Endothelial cell of umbilical vein (primary cell): ENCODE results near the gene INPP5A. TPM values are rescaled to one million over a fixed set of nuclear protein-coding genes. Genes with fewer than 3 reads are reported as not detected.

Experiments used
- BruUV-seq: library from RNA; stranded (reverse); fragments of 400-500 nt; replicated peaks from 2 replicates; lab custom pipeline; 2021; lab: Mats Ljungman, UMichigan
- CTCF ChIA-PET: fragments of 300-600, 350-600 bp; sonication (Branson Sonifier 250); formaldehyde crosslinking; loops from one replicate; lab custom pipeline; 2021; ENCODE audit warnings: antibody characterized with exemption, inconsistent platforms; lab: Charles Lee
- POLR2A ChIA-PET: fragments of 300-600, 350-600 bp; sonication (Branson Sonifier 250); formaldehyde crosslinking; loops from one replicate; lab custom pipeline; 2021; ENCODE audit warnings: antibody characterized with exemption, inconsistent platforms; lab: Charles Lee
- DNase-seq: peaks from one replicate; pipeline ENCODE4 v3.0.0-alpha.2; 2011; ENCODE audit warnings: low read depth, low spot score
- FAIRE-seq: peaks from 2 replicates; lab custom pipeline; 2011; peaks lifted over from hg19 to GRCh38; lab: Jason Lieb, UNC
- H2AFZ ChIP-seq: 2 replicates; pipeline ENCODE4 v1.6.0; 2012; ENCODE audit warnings: low read depth, low read length, control low read depth, inconsistent platforms
- H3K27ac ChIP-seq: 2 replicates; pipeline ENCODE4 v1.5.1; 2011; ENCODE audit warnings: low read depth, mild to moderate bottlenecking, control low read depth, low read length, moderate library complexity; ENCODE audit not compliant: insufficient read depth
- H3K27me3 ChIP-seq, 2 experiments: 2 replicates each; pipeline versions ENCODE4 v1.6.0 to v1.6.1; 2011; ENCODE audit warnings: low read length in 2 of 2, mixed read lengths in 1 of 2; ENCODE audit not compliant: control insufficient read depth in 2 of 2, insufficient read depth in 2 of 2
- H3K36me3 ChIP-seq, 2 experiments: 2 replicates in 1 of 2; 3 replicates in 1 of 2; pipeline ENCODE4 v1.5.1; 2011; ENCODE audit warnings: low read length in 2 of 2, mild to moderate bottlenecking in 1 of 2, moderate library complexity in 1 of 2; ENCODE audit not compliant: control insufficient read depth in 2 of 2, insufficient read depth in 2 of 2; ENCODE audit errors: extremely low read depth in 1 of 2
- H3K4me1 ChIP-seq: 3 replicates; pipeline ENCODE4 v1.5.1; 2011; ENCODE audit warnings: mild to moderate bottlenecking, low read length; ENCODE audit not compliant: control insufficient read depth, insufficient read depth; ENCODE audit errors: extremely low read depth
- H3K4me2 ChIP-seq: 2 replicates; pipeline ENCODE4 v1.6.1; 2011; ENCODE audit warnings: low read length, control low read depth, mixed read lengths; ENCODE audit not compliant: insufficient read depth
- H3K4me3 ChIP-seq, 3 experiments: fragments of 200-600 bp in 1 of 3; sonication (generic), shearing (Covaris generic) in 1 of 3; replicated peaks in 1 of 3; 2 replicates each; pipeline ENCODE4 v1.5.1; 2011 to 2016; ENCODE audit warnings: control low read depth in 3 of 3, low read length in 3 of 3, mild to moderate bottlenecking in 2 of 3, inconsistent platforms in 1 of 3, low read depth in 1 of 3, moderate library complexity in 1 of 3; ENCODE audit not compliant: insufficient read depth in 1 of 3
- H3K79me2 ChIP-seq: 2 replicates; pipeline ENCODE4 v1.6.0; 2012; ENCODE audit warnings: low read length, inconsistent platforms; ENCODE audit not compliant: control insufficient read depth, insufficient read depth
- H3K9ac ChIP-seq: replicated peaks from 2 replicates; pipeline ENCODE3; 2011; ENCODE audit warnings: low read length, control low read depth; ENCODE audit not compliant: insufficient read depth; ENCODE audit errors: extremely low read depth
- H3K9me1 ChIP-seq: replicated peaks from 3 replicates; pipeline ENCODE4 v1.6.0; 2011; ENCODE audit warnings: mild to moderate bottlenecking, low read length; ENCODE audit not compliant: control insufficient read depth, insufficient read depth; ENCODE audit errors: extremely low read depth
- H3K9me3 ChIP-seq: replicated peaks from 2 replicates; pipeline ENCODE4 v1.5.1; 2012; ENCODE audit warnings: low read length, inconsistent platforms; ENCODE audit not compliant: control insufficient read depth, insufficient read depth
- H4K20me1 ChIP-seq: replicated peaks from 2 replicates; pipeline ENCODE3; 2011; ENCODE audit warnings: mild to moderate bottlenecking, low read length; ENCODE audit not compliant: control insufficient read depth, insufficient read depth; ENCODE audit errors: extremely low read depth
- EZH2 ChIP-seq: IDR thresholded peaks from 2 replicates; pipeline ENCODE4 v1.6.1; 2012; ENCODE audit warnings: borderline replicate concordance, low read depth, mild to moderate bottlenecking, moderate library complexity, low read length, inconsistent platforms; ENCODE audit not compliant: severe bottlenecking
- FOS ChIP-seq: IDR thresholded peaks from 2 replicates; pipeline ENCODE4 v1.6.1; 2011; ENCODE audit warnings: mild to moderate bottlenecking, low read length, moderate library complexity, borderline replicate concordance; ENCODE audit not compliant: insufficient read depth
- GATA2 ChIP-seq: IDR thresholded peaks from 2 replicates; pipeline ENCODE4 v1.7.0; 2011; ENCODE audit warnings: low read depth, mild to moderate bottlenecking, moderate library complexity, mixed read lengths, low read length; ENCODE audit not compliant: insufficient read length, insufficient read depth
- JUN ChIP-seq: IDR thresholded peaks from 2 replicates; pipeline ENCODE4 v1.6.1; 2011; ENCODE audit warnings: borderline replicate concordance, low read depth; ENCODE audit not compliant: insufficient read length, insufficient read depth
- MYC ChIP-seq: IDR thresholded peaks from one replicate; pipeline ENCODE4 v1.6.1; 2011; ENCODE audit warnings: mild to moderate bottlenecking, low read depth, low read length
- POLR2A ChIP-seq: IDR thresholded peaks from 2 replicates; pipeline ENCODE4 v1.6.1; 2012; ENCODE audit warnings: low read depth, mild to moderate bottlenecking, control low read depth, low read length
- POLR2AphosphoS5 ChIP-seq: IDR thresholded peaks from 2 replicates; pipeline ENCODE4 v1.6.1; 2012; ENCODE audit warnings: low read depth, mild to moderate bottlenecking, control low read depth, low read length, moderate library complexity; ENCODE audit not compliant: insufficient read depth
- dilution Hi-C: fragments of 300-500 bp; cut with MboI; formaldehyde crosslinking; loops from one replicate; pipeline ENCODE4 v1.15.0; 2019; ENCODE audit warnings: low sequenced_read_pairs; ENCODE audit not compliant: extremely low pct_ligation_motif_present
- intact Hi-C: fragments of 100-400 bp; cut with micrococcal nuclease; formaldehyde crosslinking; loops from one replicate; pipeline ENCODE4 v1.10.0; 2022
- polyA plus RNA-seq, 4 experiments: library from polyadenylated mRNA; depleted of rRNA in 3 of 4; stranded (reverse) in 3 of 4; unstranded in 1 of 4; fragments of >200 nt; gene quantifications; 2 replicates each; pipeline versions ENCODE4 v1.2.1 to v1.2.3, GENCODE V29; 2011 to 2012; ENCODE audit warnings: missing spikeins in 1 of 4
- total RNA-seq: library from RNA; stranded (reverse); gene quantifications from 2 replicates; pipeline ENCODE4 v1.2.3, GENCODE V29; 2021
- TF ChIP-seq, protein P1 (sequence below), 2 donors: IDR thresholded peaks; 1 replicate in 1 of 2; 2 replicates in 1 of 2; pipeline ENCODE4 v1.5.1; 2011; ENCODE audit warnings: low read length in 2 of 2, mild to moderate bottlenecking in 2 of 2, moderate library complexity in 2 of 2, control low read depth in 1 of 2, inconsistent platforms in 1 of 2, low read depth in 1 of 2; ENCODE audit not compliant: insufficient read depth in 1 of 2; ENCODE audit errors: extremely low read depth in 1 of 2
- TF ChIP-seq, protein P2 (sequence below): IDR thresholded peaks from 2 replicates; pipeline ENCODE4 v1.6.1; 2011; ENCODE audit not compliant: insufficient read depth, insufficient read length

The INPP5A gene
- total and polyA plus RNA-seq, 2 donors (not counting 3 experiments of a cell fraction or from before 2014, with no cell fraction given) = 22.9 to 33.2 TPM

GRCh38 chr10:132700156-132701098 lies 162.8 kb downstream of the INPP5A start:
- H3K79me2 ChIP-seq = no peaks in the 10 kb centered on the region
- no peak overlapping the region for H2AFZ ChIP-seq
- no peak overlapping the region for H3K4me3 ChIP-seq
- no peaks in the 10 kb centered on the region for H3K36me3 ChIP-seq
- H3K27ac ChIP-seq = no peak overlapping the region
- CTCF ChIA-PET = no interaction called here
- POLR2A ChIA-PET = no interaction called here
- no peaks in the 10 kb centered on the region for H3K9me3 ChIP-seq
- H3K9me1 ChIP-seq = no peaks in the 10 kb centered on the region
- no peaks in the 10 kb centered on the region for H3K4me1 ChIP-seq
- intact Hi-C loops (no loop called here), dilution Hi-C loops (no loop called here)
- no peak for FAIRE-seq
- TF ChIP-seq GATA2 (no peak), MYC (no peak), POLR2A (no peak), FOS (no peak), POLR2AphosphoS5 (no peak), EZH2 (no peak), JUN (no peak)
- TF ChIP-seq, protein P1, sequence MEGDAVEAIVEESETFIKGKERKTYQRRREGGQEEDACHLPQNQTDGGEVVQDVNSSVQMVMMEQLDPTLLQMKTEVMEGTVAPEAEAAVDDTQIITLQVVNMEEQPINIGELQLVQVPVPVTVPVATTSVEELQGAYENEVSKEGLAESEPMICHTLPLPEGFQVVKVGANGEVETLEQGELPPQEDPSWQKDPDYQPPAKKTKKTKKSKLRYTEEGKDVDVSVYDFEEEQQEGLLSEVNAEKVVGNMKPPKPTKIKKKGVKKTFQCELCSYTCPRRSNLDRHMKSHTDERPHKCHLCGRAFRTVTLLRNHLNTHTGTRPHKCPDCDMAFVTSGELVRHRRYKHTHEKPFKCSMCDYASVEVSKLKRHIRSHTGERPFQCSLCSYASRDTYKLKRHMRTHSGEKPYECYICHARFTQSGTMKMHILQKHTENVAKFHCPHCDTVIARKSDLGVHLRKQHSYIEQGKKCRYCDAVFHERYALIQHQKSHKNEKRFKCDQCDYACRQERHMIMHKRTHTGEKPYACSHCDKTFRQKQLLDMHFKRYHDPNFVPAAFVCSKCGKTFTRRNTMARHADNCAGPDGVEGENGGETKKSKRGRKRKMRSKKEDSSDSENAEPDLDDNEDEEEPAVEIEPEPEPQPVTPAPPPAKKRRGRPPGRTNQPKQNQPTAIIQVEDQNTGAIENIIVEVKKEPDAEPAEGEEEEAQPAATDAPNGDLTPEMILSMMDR (IDR thresholded peaks at IDR 0.05; ENCODE audit: extremely low read depth in 1 of 2, insufficient read depth in 1 of 2, low read depth in 1 of 2, low read length in 2 of 2) = no peak
- TF ChIP-seq, protein P2, sequence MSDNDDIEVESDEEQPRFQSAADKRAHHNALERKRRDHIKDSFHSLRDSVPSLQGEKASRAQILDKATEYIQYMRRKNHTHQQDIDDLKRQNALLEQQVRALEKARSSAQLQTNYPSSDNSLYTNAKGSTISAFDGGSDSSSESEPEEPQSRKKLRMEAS = no peak
- BruUV-seq = no TSS peak
- no peak overlapping the region for H3K4me2 ChIP-seq
- no peaks in the 10 kb centered on the region for H3K27me3 ChIP-seq
- DNase-seq = no peak
- no peaks in the 10 kb centered on the region for H4K20me1 ChIP-seq
- no peak overlapping the region for H3K9ac ChIP-seq
